LHCN-M2 (cell line): ENCODE measurements around the gene GRID1. TPM values are rescaled to one million over a fixed set of nuclear protein-coding genes. Genes with fewer than 3 reads are reported as not detected.
A peak's percentile ranks its signal among the peaks of the same experiment; 100 is the strongest.

Source experiments
- DNase-seq: peaks from one replicate; pipeline ENCODE4 v3.0.0-alpha.2; 2012; ENCODE audit warnings: low read depth
- total RNA-seq: library from RNA; depleted of rRNA; stranded (reverse); fragments of >200 nt; gene quantifications from 2 replicates; pipeline ENCODE4 v1.2.3, GENCODE V29; 2014

Gene GRID1
- total RNA-seq, 1 experiment from 2014 or later: not detected

- DNase-seq: no peak
Measured at GRCh38 chr10:86354761-86355540, 11.6 kb downstream of the GRID1 start.

GRCh38 chr10:86353506-86354485, 12.8 kb downstream of the GRID1 start:
- no peak for DNase-seq

- DNase-seq: no peak
Measured at GRCh38 chr10:86350897-86351296, 15.7 kb downstream of the GRID1 start.

- no peak for DNase-seq
Measured at GRCh38 chr10:86349940-86350630, 16.5 kb downstream of the GRID1 start.

- DNase-seq: peak; percentile 8
Measured at GRCh38 chr10:86349474-86349873, 17.1 kb downstream of the GRID1 start.

- no peak for DNase-seq
Measured at GRCh38 chr10:86348321-86349210, 18.0 kb downstream of the GRID1 start.

GRCh38 chr10:86347856-86348255, 18.7 kb downstream of the GRID1 start:
- no peak for DNase-seq

- no peak for DNase-seq
Measured at GRCh38 chr10:86346799-86347665, 19.6 kb downstream of the GRID1 start.

- DNase-seq: no peak
Measured at GRCh38 chr10:86345859-86346798, 20.5 kb downstream of the GRID1 start.

GRCh38 chr10:86345296-86345858, 21.2 kb downstream of the GRID1 start:
- DNase-seq: no peak

- no peak for DNase-seq
Measured at GRCh38 chr10:86344714-86345161, 21.9 kb downstream of the GRID1 start.

- no peak for DNase-seq
Measured at GRCh38 chr10:86344281-86344680, 22.3 kb downstream of the GRID1 start.

- no peak for DNase-seq
Measured at GRCh38 chr10:86343761-86344160, 22.8 kb downstream of the GRID1 start.

GRCh38 chr10:86342111-86342863, 24.3 kb downstream of the GRID1 start:
- DNase-seq: no peak

- no peak for DNase-seq
Measured at GRCh38 chr10:86341361-86341811, 25.2 kb downstream of the GRID1 start.

GRCh38 chr10:86340991-86341260, 25.7 kb downstream of the GRID1 start:
- DNase-seq: no peak

GRCh38 chr10:86340176-86340990, 26.2 kb downstream of the GRID1 start:
- DNase-seq: no peak
